IPS-18c (cell line): Measurements from ENCODE around the gene HELT.
A peak's percentile ranks its signal among the peaks of the same experiment; 100 is the strongest.
"Not testable (repeated sequence)": the region's sequence is repeated elsewhere in the genome, so short reads cannot be mapped to it uniquely, and the experiment has no call there.

Experiments
- H3K4me3 ChIP-seq: 2 replicates; pipeline ENCODE4 v1.7.0; 2013; ENCODE audit warnings: low read depth, mild to moderate bottlenecking, low read length, moderate library complexity; ENCODE audit not compliant: insufficient read depth
- H3K9me3 ChIP-seq: one replicate; pipeline ENCODE4 v1.6.1; 2013; ENCODE audit warnings: mild to moderate bottlenecking, low read length, moderate library complexity; ENCODE audit not compliant: control insufficient read depth, insufficient read depth

HELT gene

GRCh38 chr4:185020863-185021761 lies 2.8 kb downstream of the HELT start:
- Histone ChIP-seq H3K9me3 (no peaks in the 10 kb centered on the region), H3K4me3 (peak overlapping the region; percentile 45; the same call in 1 of the 2 replicates)

GRCh38 chr4:185023471-185023870 lies 5.2 kb downstream of the HELT start:
- H3K4me3 ChIP-seq: no peak overlapping the region
- H3K9me3 ChIP-seq: no peaks in the 10 kb centered on the region

- Histone ChIP-seq H3K4me3 (no peak overlapping the region), H3K9me3 (no peaks in the 10 kb centered on the region)
Measured at GRCh38 chr4:185028625-185029024, 10.3 kb downstream of the HELT start.

- Histone ChIP-seq H3K9me3 (no peaks in the 10 kb centered on the region), H3K4me3 (no peak overlapping the region)
Measured at GRCh38 chr4:185031611-185032010, 13.3 kb downstream of the HELT start.

- H3K9me3 ChIP-seq: no peaks in the 10 kb centered on the region
- no peak overlapping the region for H3K4me3 ChIP-seq
Measured at GRCh38 chr4:185033072-185033471, 14.8 kb downstream of the HELT start.

- Histone ChIP-seq H3K4me3 (no peak overlapping the region), H3K9me3 (no peaks in the 10 kb centered on the region)
Measured at GRCh38 chr4:185033950-185034349, 15.7 kb downstream of the HELT start.

GRCh38 chr4:185035284-185035683 lies 17.0 kb downstream of the HELT start:
- no peaks in the 10 kb centered on the region for H3K9me3 ChIP-seq
- no peak overlapping the region for H3K4me3 ChIP-seq

GRCh38 chr4:185036019-185036418 lies 17.7 kb downstream of the HELT start:
- Histone ChIP-seq H3K4me3 (no peak overlapping the region), H3K9me3 (no peaks in the 10 kb centered on the region)

GRCh38 chr4:185036842-185037241 lies 18.6 kb downstream of the HELT start:
- Histone ChIP-seq H3K9me3 (no peaks in the 10 kb centered on the region), H3K4me3 (no peak overlapping the region)

GRCh38 chr4:185039508-185040273 lies 21.4 kb downstream of the HELT start:
- H3K9me3 ChIP-seq: no peaks in the 10 kb centered on the region
- no peak overlapping the region for H3K4me3 ChIP-seq

GRCh38 chr4:185040523-185040922 lies 22.2 kb downstream of the HELT start:
- Histone ChIP-seq H3K4me3 (no peak overlapping the region), H3K9me3 (no peaks in the 10 kb centered on the region)

GRCh38 chr4:185050286-185050685 lies 32.0 kb downstream of the HELT start:
- H3K9me3 ChIP-seq, H3K4me3 ChIP-seq: not testable (repeated sequence)

- H3K9me3 ChIP-seq, H3K4me3 ChIP-seq: not testable (repeated sequence)
Measured at GRCh38 chr4:185051283-185051682, 33.0 kb downstream of the HELT start.

- peaks cover 7% of the 10 kb centered on the region for H3K9me3 ChIP-seq
- no peak overlapping the region for H3K4me3 ChIP-seq
Measured at GRCh38 chr4:185053746-185054145, 35.5 kb downstream of the HELT start.

- Histone ChIP-seq H3K4me3 (no peak overlapping the region), H3K9me3 (peaks cover 7% of the 10 kb centered on the region)
Measured at GRCh38 chr4:185054272-185054671, 36.0 kb downstream of the HELT start.

- peaks cover 7% of the 10 kb centered on the region for H3K9me3 ChIP-seq
Measured at GRCh38 chr4:185054886-185055285, 36.6 kb downstream of the HELT start.

GRCh38 chr4:185061610-185062009 lies 43.3 kb downstream of the HELT start:
- H3K9me3 ChIP-seq: no peaks in the 10 kb centered on the region

More at GRCh38 chr4:185054886-185055285, 36.6 kb downstream of the HELT start:
- H3K4me3 ChIP-seq: no peak overlapping the region

GRCh38 chr4:185062606-185063005 lies 44.3 kb downstream of the HELT start:
- H3K4me3 ChIP-seq: no peak overlapping the region

More at GRCh38 chr4:185061610-185062009, 43.3 kb downstream of the HELT start:
- H3K4me3 ChIP-seq: no peak overlapping the region

More at GRCh38 chr4:185062606-185063005, 44.3 kb downstream of the HELT start:
- no peaks in the 10 kb centered on the region for H3K9me3 ChIP-seq
